WTC11 (cell line): ENCODE data around the gene SPART. TPM values are rescaled to one million over a fixed set of nuclear protein-coding genes. Genes with fewer than 3 reads are reported as not detected.

Source experiments
- ATAC-seq: fragments of 200-7000 bp; cut with Tn5 transposase; 2 replicates; pipeline ENCODE4 v1.10.0; 2021; ENCODE audit warnings: mild to moderate bottlenecking, moderate library complexity
- CTCF ChIA-PET: fragments of 300-600 bp; sonication (Branson Sonifier 250); formaldehyde crosslinking; loops from one replicate; lab custom pipeline; 2021; ENCODE audit warnings: antibody characterized with exemption; lab: Charles Lee
- POLR2A ChIA-PET: fragments of 350-600 bp; sonication (Branson Sonifier 250); formaldehyde crosslinking; loops from one replicate; lab custom pipeline; 2021; ENCODE audit warnings: antibody characterized with exemption; lab: Charles Lee
- DNase-seq: peaks from one replicate; pipeline ENCODE4 v3.0.0; 2021; ENCODE audit warnings: low spot score
- H3K27ac Mint-ChIP-seq: 2 replicates; pipeline ENCODE4 v1.8.0; 2021; ENCODE audit warnings: mixed read lengths
- H3K27me3 Mint-ChIP-seq: 2 replicates; pipeline ENCODE4 v1.8.0; 2021; ENCODE audit warnings: low read depth, mild to moderate bottlenecking, moderate library complexity, mixed read lengths
- H3K36me3 Mint-ChIP-seq: 2 replicates; pipeline ENCODE4 v1.8.0; 2021; ENCODE audit warnings: mixed read lengths
- H3K4me1 Mint-ChIP-seq: 2 replicates; pipeline ENCODE4 v1.8.0; 2022; ENCODE audit warnings: mixed read lengths
- H3K4me3 Mint-ChIP-seq: 2 replicates; pipeline ENCODE4 v1.8.0; 2021; ENCODE audit warnings: mild to moderate bottlenecking, moderate library complexity, mixed read lengths
- H3K9me3 Mint-ChIP-seq: 2 replicates; pipeline ENCODE4 v1.8.0; 2021; ENCODE audit warnings: mixed read lengths
- ATF1 ChIP-seq: sonication (generic); formaldehyde crosslinking; IDR thresholded peaks from 2 replicates; pipeline ENCODE4 v1.8.1; 2023; ENCODE audit warnings: mild to moderate bottlenecking, moderate library complexity, missing genetic modification reagents
- EMX1 ChIP-seq: fragments of 250-450 bp; sonication (Bioruptor Pico); IDR thresholded peaks from 2 replicates; pipeline ENCODE4 v1.8.0; 2021; ENCODE audit warnings: mild to moderate bottlenecking
- JUN ChIP-seq: sonication (generic); formaldehyde crosslinking; IDR thresholded peaks from 2 replicates; pipeline ENCODE4 v1.8.0; 2023; ENCODE audit warnings: mild to moderate bottlenecking, missing genetic modification reagents
- KAT7 ChIP-seq: sonication (generic); formaldehyde crosslinking; IDR thresholded peaks from 2 replicates; pipeline ENCODE4 v1.8.1; 2023; ENCODE audit warnings: missing genetic modification reagents, mild to moderate bottlenecking, borderline replicate concordance
- MXD4 ChIP-seq: fragments of 250-450 bp; sonication (Bioruptor Pico); IDR thresholded peaks from 2 replicates; pipeline ENCODE4 v1.8.0; 2021; ENCODE audit warnings: mild to moderate bottlenecking, moderate library complexity, borderline replicate concordance
- NR2C2 ChIP-seq: sonication (generic); formaldehyde crosslinking; IDR thresholded peaks from 2 replicates; pipeline ENCODE4 v1.8.0; 2022; ENCODE audit warnings: mild to moderate bottlenecking, missing genetic modification reagents
- NR3C1 ChIP-seq: sonication (generic); formaldehyde crosslinking; conservative IDR thresholded peaks from 2 replicates; pipeline ENCODE4 v1.8.1; 2023; ENCODE audit warnings: low read depth, mild to moderate bottlenecking, missing genetic modification reagents
- SOX15 ChIP-seq: fragments of 250-450 bp; sonication (Bioruptor Pico); IDR thresholded peaks from 2 replicates; pipeline ENCODE4 v1.9.0; 2021; ENCODE audit warnings: mild to moderate bottlenecking
- ZNF232 ChIP-seq: sonication (generic); formaldehyde crosslinking; IDR thresholded peaks from 2 replicates; pipeline ENCODE4 v1.8.0; 2022; ENCODE audit warnings: mild to moderate bottlenecking, missing genetic modification reagents
- ZNF396 ChIP-seq: fragments of 250-450 bp; sonication (Bioruptor Pico); IDR thresholded peaks from 2 replicates; pipeline ENCODE4 v1.8.0; 2021; ENCODE audit warnings: mild to moderate bottlenecking, moderate library complexity, borderline replicate concordance
- total RNA-seq: library from RNA; stranded (reverse); gene quantifications from 3 replicates; pipeline ENCODE4 v1.2.3, GENCODE V29; 2021
- TF ChIP-seq, protein P1 (sequence below): sonication (generic); formaldehyde crosslinking; IDR thresholded peaks from 2 replicates; pipeline ENCODE4 v1.8.1; 2022; ENCODE audit warnings: mild to moderate bottlenecking, moderate library complexity, missing genetic modification reagents
- TF ChIP-seq, protein P2 (sequence below): sonication (generic); formaldehyde crosslinking; IDR thresholded peaks from 2 replicates; pipeline ENCODE4 v1.8.1; 2022; ENCODE audit warnings: mild to moderate bottlenecking, missing genetic modification reagents, moderate library complexity, borderline replicate concordance
- TF ChIP-seq, protein P3 (sequence below): sonication (generic); formaldehyde crosslinking; IDR thresholded peaks from 2 replicates; pipeline ENCODE4 v1.8.0; 2023; ENCODE audit warnings: mild to moderate bottlenecking, missing genetic modification reagents
- TF ChIP-seq, protein P4 (sequence below): sonication (generic); formaldehyde crosslinking; IDR thresholded peaks from 2 replicates; pipeline ENCODE4 v1.8.1; 2023; ENCODE audit warnings: mild to moderate bottlenecking, missing genetic modification reagents, borderline replicate concordance
- TF ChIP-seq, protein P5 (sequence below): sonication (generic); formaldehyde crosslinking; conservative IDR thresholded peaks from 2 replicates; pipeline ENCODE4 v1.8.1; 2023; ENCODE audit warnings: mild to moderate bottlenecking, low read depth, missing genetic modification reagents, moderate library complexity

The SPART gene
- total RNA-seq, 1 experiment from 2014 or later, result 95.7 TPM

DNA sequence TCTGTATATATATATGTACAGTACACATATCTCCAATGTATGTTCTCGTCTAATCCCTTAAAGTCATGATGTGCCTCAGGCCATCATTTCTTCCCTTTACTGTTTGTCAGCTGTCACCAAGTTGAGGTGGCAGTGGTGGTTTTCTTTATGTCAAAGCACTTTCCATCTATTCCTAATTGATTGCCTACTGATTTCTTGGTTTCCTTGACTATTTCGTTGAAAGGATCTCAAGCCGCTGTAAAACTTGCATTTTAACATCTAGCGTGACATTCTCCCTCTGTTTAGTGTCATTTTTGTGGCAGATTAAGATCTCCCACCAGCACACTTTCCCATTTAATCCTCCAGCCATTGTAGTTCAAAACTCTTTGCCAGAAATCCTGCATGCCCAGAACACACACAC is 25.0 kb upstream of the SPART start:
- Mint-ChIP-seq H3K9me3 (peaks cover 18% of the 10 kb centered on the region), H3K27me3 (no peaks in the 10 kb centered on the region; the same call in 1 of the 2 replicates), H3K27ac (no peak overlapping the region), H3K4me1 (peaks cover 12% of the 10 kb centered on the region), H3K36me3 (peaks cover 18% of the 10 kb centered on the region), H3K4me3 (no peak overlapping the region)
- ATAC-seq (no peak), DNase-seq (no peak)
- no peak for TF ChIP-seq NR3C1 (CRISPR knock-in tag)
- no peak for TF ChIP-seq ZNF232 (CRISPR knock-in tag)
- TF ChIP-seq, protein P1, sequence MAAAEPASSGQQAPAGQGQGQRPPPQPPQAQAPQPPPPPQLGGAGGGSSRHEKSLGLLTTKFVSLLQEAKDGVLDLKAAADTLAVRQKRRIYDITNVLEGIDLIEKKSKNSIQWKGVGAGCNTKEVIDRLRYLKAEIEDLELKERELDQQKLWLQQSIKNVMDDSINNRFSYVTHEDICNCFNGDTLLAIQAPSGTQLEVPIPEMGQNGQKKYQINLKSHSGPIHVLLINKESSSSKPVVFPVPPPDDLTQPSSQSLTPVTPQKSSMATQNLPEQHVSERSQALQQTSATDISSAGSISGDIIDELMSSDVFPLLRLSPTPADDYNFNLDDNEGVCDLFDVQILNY (CRISPR knock-in tag), result no peak
- TF ChIP-seq SOX15 (CRISPR knock-in tag), result no peak
- TF ChIP-seq MXD4 (CRISPR knock-in tag), result no peak
- no peak for TF ChIP-seq KAT7 (CRISPR knock-in tag)
- no peak for TF ChIP-seq ATF1 (CRISPR knock-in tag)
- TF ChIP-seq, protein P2, sequence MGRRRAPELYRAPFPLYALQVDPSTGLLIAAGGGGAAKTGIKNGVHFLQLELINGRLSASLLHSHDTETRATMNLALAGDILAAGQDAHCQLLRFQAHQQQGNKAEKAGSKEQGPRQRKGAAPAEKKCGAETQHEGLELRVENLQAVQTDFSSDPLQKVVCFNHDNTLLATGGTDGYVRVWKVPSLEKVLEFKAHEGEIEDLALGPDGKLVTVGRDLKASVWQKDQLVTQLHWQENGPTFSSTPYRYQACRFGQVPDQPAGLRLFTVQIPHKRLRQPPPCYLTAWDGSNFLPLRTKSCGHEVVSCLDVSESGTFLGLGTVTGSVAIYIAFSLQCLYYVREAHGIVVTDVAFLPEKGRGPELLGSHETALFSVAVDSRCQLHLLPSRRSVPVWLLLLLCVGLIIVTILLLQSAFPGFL (CRISPR knock-in tag), result no peak
- TF ChIP-seq NR2C2 (CRISPR knock-in tag), result no peak
- no peak for TF ChIP-seq JUN (CRISPR knock-in tag)
- TF ChIP-seq, protein P3, sequence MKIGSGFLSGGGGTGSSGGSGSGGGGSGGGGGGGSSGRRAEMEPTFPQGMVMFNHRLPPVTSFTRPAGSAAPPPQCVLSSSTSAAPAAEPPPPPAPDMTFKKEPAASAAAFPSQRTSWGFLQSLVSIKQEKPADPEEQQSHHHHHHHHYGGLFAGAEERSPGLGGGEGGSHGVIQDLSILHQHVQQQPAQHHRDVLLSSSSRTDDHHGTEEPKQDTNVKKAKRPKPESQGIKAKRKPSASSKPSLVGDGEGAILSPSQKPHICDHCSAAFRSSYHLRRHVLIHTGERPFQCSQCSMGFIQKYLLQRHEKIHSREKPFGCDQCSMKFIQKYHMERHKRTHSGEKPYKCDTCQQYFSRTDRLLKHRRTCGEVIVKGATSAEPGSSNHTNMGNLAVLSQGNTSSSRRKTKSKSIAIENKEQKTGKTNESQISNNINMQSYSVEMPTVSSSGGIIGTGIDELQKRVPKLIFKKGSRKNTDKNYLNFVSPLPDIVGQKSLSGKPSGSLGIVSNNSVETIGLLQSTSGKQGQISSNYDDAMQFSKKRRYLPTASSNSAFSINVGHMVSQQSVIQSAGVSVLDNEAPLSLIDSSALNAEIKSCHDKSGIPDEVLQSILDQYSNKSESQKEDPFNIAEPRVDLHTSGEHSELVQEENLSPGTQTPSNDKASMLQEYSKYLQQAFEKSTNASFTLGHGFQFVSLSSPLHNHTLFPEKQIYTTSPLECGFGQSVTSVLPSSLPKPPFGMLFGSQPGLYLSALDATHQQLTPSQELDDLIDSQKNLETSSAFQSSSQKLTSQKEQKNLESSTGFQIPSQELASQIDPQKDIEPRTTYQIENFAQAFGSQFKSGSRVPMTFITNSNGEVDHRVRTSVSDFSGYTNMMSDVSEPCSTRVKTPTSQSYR (CRISPR knock-in tag), result no peak
- POLR2A ChIA-PET, result no interaction called here
- CTCF ChIA-PET, result no interaction called here

DNA sequence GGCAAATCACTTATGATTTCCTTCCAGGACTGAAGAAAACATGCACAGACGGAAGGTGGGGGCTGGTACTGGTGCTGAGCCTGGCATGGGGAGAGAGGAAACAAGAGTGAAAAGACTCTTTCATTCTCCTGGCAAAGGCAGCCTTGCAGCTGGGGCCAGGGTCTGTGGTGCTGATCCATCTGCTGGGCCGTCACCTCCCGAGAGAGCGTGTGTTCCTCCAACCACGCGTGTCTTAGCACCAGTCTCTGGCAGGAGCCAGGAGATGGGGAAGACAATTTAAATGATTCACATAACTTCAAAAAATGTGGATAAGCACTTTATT is 23.9 kb upstream of the SPART start:
- DNase-seq (no peak), ATAC-seq (no peak)
- H3K27me3 Mint-ChIP-seq, result no peaks in the 10 kb centered on the region; the same call in 1 of the 2 replicates
- TF ChIP-seq EMX1, result no peak
- TF ChIP-seq, protein P3 (CRISPR knock-in tag), result no peak
- TF ChIP-seq ZNF232 (CRISPR knock-in tag), result no peak
- TF ChIP-seq, protein P4, sequence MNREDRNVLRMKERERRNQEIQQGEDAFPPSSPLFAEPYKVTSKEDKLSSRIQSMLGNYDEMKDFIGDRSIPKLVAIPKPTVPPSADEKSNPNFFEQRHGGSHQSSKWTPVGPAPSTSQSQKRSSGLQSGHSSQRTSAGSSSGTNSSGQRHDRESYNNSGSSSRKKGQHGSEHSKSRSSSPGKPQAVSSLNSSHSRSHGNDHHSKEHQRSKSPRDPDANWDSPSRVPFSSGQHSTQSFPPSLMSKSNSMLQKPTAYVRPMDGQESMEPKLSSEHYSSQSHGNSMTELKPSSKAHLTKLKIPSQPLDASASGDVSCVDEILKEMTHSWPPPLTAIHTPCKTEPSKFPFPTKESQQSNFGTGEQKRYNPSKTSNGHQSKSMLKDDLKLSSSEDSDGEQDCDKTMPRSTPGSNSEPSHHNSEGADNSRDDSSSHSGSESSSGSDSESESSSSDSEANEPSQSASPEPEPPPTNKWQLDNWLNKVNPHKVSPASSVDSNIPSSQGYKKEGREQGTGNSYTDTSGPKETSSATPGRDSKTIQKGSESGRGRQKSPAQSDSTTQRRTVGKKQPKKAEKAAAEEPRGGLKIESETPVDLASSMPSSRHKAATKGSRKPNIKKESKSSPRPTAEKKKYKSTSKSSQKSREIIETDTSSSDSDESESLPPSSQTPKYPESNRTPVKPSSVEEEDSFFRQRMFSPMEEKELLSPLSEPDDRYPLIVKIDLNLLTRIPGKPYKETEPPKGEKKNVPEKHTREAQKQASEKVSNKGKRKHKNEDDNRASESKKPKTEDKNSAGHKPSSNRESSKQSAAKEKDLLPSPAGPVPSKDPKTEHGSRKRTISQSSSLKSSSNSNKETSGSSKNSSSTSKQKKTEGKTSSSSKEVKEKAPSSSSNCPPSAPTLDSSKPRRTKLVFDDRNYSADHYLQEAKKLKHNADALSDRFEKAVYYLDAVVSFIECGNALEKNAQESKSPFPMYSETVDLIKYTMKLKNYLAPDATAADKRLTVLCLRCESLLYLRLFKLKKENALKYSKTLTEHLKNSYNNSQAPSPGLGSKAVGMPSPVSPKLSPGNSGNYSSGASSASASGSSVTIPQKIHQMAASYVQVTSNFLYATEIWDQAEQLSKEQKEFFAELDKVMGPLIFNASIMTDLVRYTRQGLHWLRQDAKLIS (CRISPR knock-in tag), result no peak
- TF ChIP-seq, protein P5, sequence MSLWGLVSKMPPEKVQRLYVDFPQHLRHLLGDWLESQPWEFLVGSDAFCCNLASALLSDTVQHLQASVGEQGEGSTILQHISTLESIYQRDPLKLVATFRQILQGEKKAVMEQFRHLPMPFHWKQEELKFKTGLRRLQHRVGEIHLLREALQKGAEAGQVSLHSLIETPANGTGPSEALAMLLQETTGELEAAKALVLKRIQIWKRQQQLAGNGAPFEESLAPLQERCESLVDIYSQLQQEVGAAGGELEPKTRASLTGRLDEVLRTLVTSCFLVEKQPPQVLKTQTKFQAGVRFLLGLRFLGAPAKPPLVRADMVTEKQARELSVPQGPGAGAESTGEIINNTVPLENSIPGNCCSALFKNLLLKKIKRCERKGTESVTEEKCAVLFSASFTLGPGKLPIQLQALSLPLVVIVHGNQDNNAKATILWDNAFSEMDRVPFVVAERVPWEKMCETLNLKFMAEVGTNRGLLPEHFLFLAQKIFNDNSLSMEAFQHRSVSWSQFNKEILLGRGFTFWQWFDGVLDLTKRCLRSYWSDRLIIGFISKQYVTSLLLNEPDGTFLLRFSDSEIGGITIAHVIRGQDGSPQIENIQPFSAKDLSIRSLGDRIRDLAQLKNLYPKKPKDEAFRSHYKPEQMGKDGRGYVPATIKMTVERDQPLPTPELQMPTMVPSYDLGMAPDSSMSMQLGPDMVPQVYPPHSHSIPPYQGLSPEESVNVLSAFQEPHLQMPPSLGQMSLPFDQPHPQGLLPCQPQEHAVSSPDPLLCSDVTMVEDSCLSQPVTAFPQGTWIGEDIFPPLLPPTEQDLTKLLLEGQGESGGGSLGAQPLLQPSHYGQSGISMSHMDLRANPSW, result no peak
- TF ChIP-seq ZNF396, result no peak
- ChIA-PET POLR2A (no interaction called here), CTCF (no interaction called here)
- H3K36me3 Mint-ChIP-seq, result peaks cover 24% of the 10 kb centered on the region
- H3K4me1 Mint-ChIP-seq, result peaks cover 8% of the 10 kb centered on the region
- no peak overlapping the region for H3K27ac Mint-ChIP-seq
- no peak overlapping the region for H3K4me3 Mint-ChIP-seq
- H3K9me3 Mint-ChIP-seq, result peaks cover 20% of the 10 kb centered on the region
